Prostate gland (tissue), 2 donors: ENCODE measurements around the gene PRLH.

Experiments used
- CTCF ChIP-seq, 4 experiments: fragments of 200-600 bp in 2 of 4; fragments of 450-650 bp in 2 of 4; sonication (generic) in 2 of 4; IDR thresholded peaks; 1 replicate in 3 of 4; 2 replicates in 1 of 4; pipeline ENCODE4 v1.5.1; 2016 to 2019; ENCODE audit warnings: antibody characterized with exemption in 4 of 4, mild to moderate bottlenecking in 2 of 4, moderate library complexity in 2 of 4
- POLR2AphosphoS5 ChIP-seq: sonication (generic); formaldehyde crosslinking; IDR thresholded peaks from one replicate; pipeline ENCODE4 v1.6.1; 2017; ENCODE audit warnings: antibody characterized with exemption

DNA sequence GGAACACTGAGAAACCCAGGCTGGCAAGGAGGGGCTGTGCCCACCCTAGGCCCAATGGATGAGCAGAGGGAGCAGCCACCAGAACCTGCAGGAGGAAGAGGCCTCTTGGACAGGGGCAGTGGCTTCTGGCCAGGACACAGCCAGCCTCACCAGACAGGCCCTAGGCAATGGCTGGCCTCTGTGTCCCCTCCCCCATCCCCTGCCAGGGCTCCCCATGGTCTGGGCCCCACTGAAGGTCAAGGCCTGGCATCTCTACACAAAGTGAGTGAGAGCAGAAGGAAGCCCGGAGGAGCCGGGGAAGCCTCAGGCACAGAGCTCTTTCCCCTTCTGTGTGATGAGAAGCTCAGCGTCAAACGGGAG lies 6.3 kb downstream of the PRLH start:
- TF ChIP-seq CTCF (IDR thresholded peaks at IDR 0.05), result no peak
- no peak for TF ChIP-seq POLR2AphosphoS5
